ENCODE data around the gene HAS3.

- no peak for TF ChIP-seq POLR2A (IDR thresholded peaks at IDR 0.05)
- TF ChIP-seq CTCF (IDR thresholded peaks at IDR 0.05), result no peak
- no peak for TF ChIP-seq EP300 (IDR thresholded peaks at IDR 0.05)
These were observed 20.8 kb downstream of the HAS3 start for GRCh38 chr16:69126221-69126620.
